GM18508 (cell line): ENCODE results near the gene CAMKV.
"Not testable (repeated sequence)": the region's sequence is repeated elsewhere in the genome, so short reads cannot be mapped to it uniquely, and the experiment has no call there.

Experiments used
- ATAC-seq: cut with Tn5 transposase; IDR thresholded peaks from one replicate; pipeline ENCODE4 v1.9.1; 2021; ENCODE audit warnings: moderate number of reproducible peaks; ENCODE audit not compliant: insufficient read depth, unreplicated experiment

CAMKV gene

GRCh38 chr3:49859576-49860305 is 10.0 kb downstream of the CAMKV start:
- no peak for ATAC-seq

- peak; percentile 60 for ATAC-seq
Measured at GRCh38 chr3:49856181-49857005, 13.3 kb downstream of the CAMKV start, which contains the start of gene TRAIP. Gene TRAIP, minus strand, starts transcription at chr3:49856564. Its CDS starts 111 bp downstream, at chr3:49856453.

GRCh38 chr3:49855662-49856061 is 14.0 kb downstream of the CAMKV start:
- no peak for ATAC-seq

DNA sequence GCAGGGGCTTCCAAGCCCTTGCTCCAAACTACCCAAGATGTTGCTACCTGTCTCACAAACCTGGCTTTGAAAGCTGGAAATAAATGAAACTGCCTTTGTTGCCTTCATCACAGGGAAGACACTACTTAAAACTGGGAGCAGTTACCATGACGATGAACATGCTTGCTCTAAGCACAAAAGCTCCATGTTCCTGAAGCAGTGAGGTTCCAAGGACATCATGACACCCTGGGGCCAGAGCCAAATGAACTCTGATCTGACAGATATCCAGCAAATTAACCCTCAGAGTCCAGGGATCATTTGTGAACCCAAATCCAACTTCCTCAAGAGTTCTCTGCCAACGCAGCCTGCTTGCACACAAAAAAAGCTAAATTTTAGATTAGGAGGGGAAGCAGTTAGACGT is 24.0 kb downstream of the CAMKV start:
- ATAC-seq, result no peak

DNA sequence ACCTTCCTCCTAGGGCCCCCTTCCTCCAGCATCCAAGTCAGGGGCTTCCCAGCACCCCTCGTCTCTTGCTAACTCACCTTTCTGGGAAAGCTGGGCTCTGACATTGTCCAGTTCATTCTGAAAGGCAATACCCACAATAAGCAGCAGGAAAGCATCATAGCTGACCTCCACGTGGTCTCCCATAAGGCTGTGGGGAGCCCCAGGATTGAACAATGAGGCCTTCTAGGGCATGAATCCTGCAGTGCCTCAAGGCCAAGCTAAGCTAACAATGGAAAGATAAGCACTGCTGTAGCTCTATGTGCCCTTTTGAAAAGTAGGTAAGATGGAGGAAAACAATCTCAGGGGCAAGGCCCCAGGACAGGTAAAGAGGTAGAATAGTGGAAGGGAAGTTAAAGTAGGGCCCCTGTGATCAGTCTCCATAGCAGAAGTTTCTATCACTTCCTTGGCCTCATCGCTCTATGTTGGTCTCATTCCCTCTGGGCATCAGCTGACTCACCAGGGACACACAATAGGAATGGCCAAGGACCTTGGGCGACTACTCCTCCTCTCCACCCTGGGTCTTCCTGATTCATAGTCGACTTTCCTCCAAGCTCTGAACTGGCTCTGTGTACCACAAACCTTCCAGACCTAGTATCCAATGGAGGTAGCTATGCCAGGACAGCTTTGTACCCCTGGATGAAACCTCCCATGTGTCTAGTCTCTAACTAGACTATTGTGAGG is 25.1 kb downstream of the CAMKV start:
- no peak for ATAC-seq

- no peak for ATAC-seq
Measured at GRCh38 chr3:49842843-49843517, 26.7 kb downstream of the CAMKV start.

- ATAC-seq, result no peak
Measured at GRCh38 chr3:49841806-49842205, 27.9 kb downstream of the CAMKV start.

GRCh38 chr3:49841126-49841696 is 28.5 kb downstream of the CAMKV start:
- ATAC-seq, result no peak

GRCh38 chr3:49840388-49840787 is 29.3 kb downstream of the CAMKV start:
- no peak for ATAC-seq

- no peak for ATAC-seq
Measured at GRCh38 chr3:49839193-49839809, 30.4 kb downstream of the CAMKV start.

DNA sequence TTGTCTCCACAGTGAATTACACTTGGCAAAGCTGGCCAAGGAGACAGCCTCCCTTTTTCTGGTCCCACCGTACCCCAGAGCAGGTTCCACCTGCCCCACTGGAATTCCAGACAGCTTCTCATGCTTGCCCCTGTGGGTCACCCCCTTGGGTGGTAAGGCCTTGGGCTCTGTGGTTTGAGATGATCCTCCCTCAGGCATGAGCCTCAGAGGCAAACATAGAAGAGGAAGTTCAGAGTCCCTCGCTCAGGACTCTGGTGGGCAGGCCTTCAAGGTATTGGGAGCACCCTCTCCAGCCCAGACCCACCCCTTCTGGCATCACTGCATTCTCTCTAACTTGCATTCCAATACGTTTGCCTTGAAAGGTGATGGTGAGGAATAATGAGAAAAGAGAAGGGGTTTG is 38.4 kb downstream of the CAMKV start:
- no peak for ATAC-seq

- ATAC-seq, result no peak
Measured at GRCh38 chr3:49826016-49826415, 43.7 kb downstream of the CAMKV start.

- ATAC-seq, result not testable (repeated sequence)
Measured at GRCh38 chr3:49823131-49823530, 46.6 kb downstream of the CAMKV start.

DNA sequence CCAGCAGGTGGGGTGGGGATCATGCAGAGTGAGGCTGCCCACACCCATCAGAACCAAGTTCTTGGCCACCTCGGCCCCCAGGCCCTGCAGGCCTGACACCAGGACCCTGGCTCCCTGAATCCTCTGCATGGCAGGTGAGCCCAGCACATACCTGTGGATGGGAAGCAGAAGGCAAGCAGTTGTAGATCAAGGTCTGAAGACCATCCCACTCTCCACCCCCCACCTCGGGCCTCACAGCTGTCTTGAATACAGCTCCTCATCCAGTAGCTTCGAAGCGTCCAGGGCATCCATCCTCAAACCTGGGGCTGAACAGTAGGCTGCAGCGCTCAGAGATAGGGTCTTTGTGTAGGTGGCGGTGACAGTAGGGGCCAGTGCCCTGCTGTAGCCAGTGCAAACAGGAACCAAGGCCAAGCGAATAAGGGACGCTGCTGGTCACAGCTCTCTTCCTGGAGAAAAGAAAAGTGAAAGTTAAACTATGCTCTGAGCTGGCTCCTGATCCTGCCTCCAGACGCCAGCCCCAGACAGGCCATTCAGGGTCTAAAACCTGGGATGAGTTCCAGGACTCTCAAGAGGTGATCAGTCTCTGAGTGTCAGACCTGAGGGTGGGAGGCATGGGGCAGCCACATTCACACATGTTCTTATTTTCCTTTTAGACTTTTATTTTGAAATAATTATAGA is 56.1 kb downstream of the CAMKV start, which contains the start of gene UBA7:
Gene UBA7 (minus strand): TSS at position 457 of the 678 bp plus-strand sequence. CDS start 166 bp downstream, at position 291.
- no peak for ATAC-seq

DNA sequence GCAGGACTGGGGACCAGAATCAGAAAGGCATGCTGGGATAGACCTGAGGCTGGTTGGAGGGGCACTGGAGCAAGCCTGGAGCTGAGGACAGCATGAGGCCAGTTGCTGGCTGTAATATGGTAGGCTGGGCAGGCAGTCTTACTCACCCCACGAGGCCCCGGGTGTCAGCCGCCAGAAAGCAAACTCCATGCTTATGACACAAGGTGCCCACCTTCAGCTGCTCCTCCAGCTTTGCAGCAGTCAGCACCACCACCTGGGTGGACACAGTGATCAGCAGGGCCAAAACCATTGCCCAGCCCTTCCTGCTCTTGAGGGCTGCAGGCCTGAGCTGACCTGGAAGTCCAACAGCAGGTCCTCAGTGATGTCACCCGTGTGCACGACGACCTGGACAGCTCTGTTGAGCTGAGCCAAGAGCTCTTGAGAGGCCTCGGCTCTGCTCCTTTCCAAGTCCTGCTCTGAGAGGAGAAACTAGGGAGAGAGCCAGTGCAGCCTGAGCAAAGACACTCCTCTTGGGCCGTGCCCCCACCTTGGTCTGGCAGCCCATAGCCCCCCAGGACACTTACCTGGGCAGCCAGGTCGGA is 56.7 kb downstream of the CAMKV start:
- no peak for ATAC-seq
